ENCODE data around the gene THBS3.

The THBS3 gene

GRCh38 chr1:155186794-155187455, 20.8 kb downstream of the THBS3 start:
- DNase-seq = no peak

GRCh38 chr1:155186067-155186793, 21.5 kb downstream of the THBS3 start:
- peak; percentile 28 for DNase-seq

GRCh38 chr1:155185783-155186066, 22.0 kb downstream of the THBS3 start:
- peak; percentile 16 for DNase-seq

- DNase-seq = peak; percentile 47
Measured at GRCh38 chr1:155184835-155185782, 22.6 kb downstream of the THBS3 start.

GRCh38 chr1:155184351-155184811, 23.3 kb downstream of the THBS3 start:
- DNase-seq = peak; percentile 35

GRCh38 chr1:155183775-155184221, 23.9 kb downstream of the THBS3 start:
- DNase-seq = no peak

GRCh38 chr1:155182052-155182550, 25.6 kb downstream of the THBS3 start:
- no peak for DNase-seq

- no peak for DNase-seq
Measured at GRCh38 chr1:155181371-155182051, 26.2 kb downstream of the THBS3 start.

- no peak for DNase-seq
Measured at GRCh38 chr1:155179112-155180031, 28.3 kb downstream of the THBS3 start.

GRCh38 chr1:155178441-155179111, 29.1 kb downstream of the THBS3 start:
- DNase-seq = peak; percentile 36

- peak; percentile 34 for DNase-seq
Measured at GRCh38 chr1:155177918-155178281, 29.8 kb downstream of the THBS3 start.

GRCh38 chr1:155177192-155177917, 30.3 kb downstream of the THBS3 start:
- peak; percentile 47 for DNase-seq

GRCh38 chr1:155176544-155177071, 31.1 kb downstream of the THBS3 start:
- peak; percentile 84 for DNase-seq

- DNase-seq = peak; percentile 46
Measured at GRCh38 chr1:155175927-155176371, 31.7 kb downstream of the THBS3 start.

GRCh38 chr1:155175281-155175926, 32.3 kb downstream of the THBS3 start:
- peak; percentile 32 for DNase-seq

- DNase-seq = peak; percentile 46
Measured at GRCh38 chr1:155174324-155175280, 33.1 kb downstream of the THBS3 start.

- peak; percentile 57 for DNase-seq
Measured at GRCh38 chr1:155173478-155174323, 34.0 kb downstream of the THBS3 start, which contains the start of gene TRIM46. Gene TRIM46 (plus strand): TSS chr1:155173849. CDS start chr1:155173967, 118 bp downstream.
